Endothelial cell of umbilical vein (primary cell): Measurements from ENCODE around the gene INO80C. TPM values are rescaled to one million over a fixed set of nuclear protein-coding genes. Genes with fewer than 3 reads are reported as not detected.

Experiments used
- BruUV-seq: library from RNA; stranded (reverse); fragments of 400-500 nt; replicated peaks from 2 replicates; lab custom pipeline; 2021; lab: Mats Ljungman, UMichigan
- CTCF ChIA-PET: fragments of 300-600, 350-600 bp; sonication (Branson Sonifier 250); formaldehyde crosslinking; loops from one replicate; lab custom pipeline; 2021; ENCODE audit warnings: antibody characterized with exemption, inconsistent platforms; lab: Charles Lee
- POLR2A ChIA-PET: fragments of 300-600, 350-600 bp; sonication (Branson Sonifier 250); formaldehyde crosslinking; loops from one replicate; lab custom pipeline; 2021; ENCODE audit warnings: antibody characterized with exemption, inconsistent platforms; lab: Charles Lee
- DNase-seq: peaks from one replicate; pipeline ENCODE4 v3.0.0-alpha.2; 2011; ENCODE audit warnings: low read depth, low spot score
- FAIRE-seq: peaks from 2 replicates; lab custom pipeline; 2011; peaks lifted over from hg19 to GRCh38; lab: Jason Lieb, UNC
- H2AFZ ChIP-seq: 2 replicates; pipeline ENCODE4 v1.6.0; 2012; ENCODE audit warnings: low read depth, low read length, control low read depth, inconsistent platforms
- H3K27ac ChIP-seq: 2 replicates; pipeline ENCODE4 v1.5.1; 2011; ENCODE audit warnings: low read depth, mild to moderate bottlenecking, control low read depth, low read length, moderate library complexity; ENCODE audit not compliant: insufficient read depth
- H3K27me3 ChIP-seq, 2 experiments: 2 replicates each; pipeline versions ENCODE4 v1.6.0 to v1.6.1; 2011; ENCODE audit warnings: low read length in 2 of 2, mixed read lengths in 1 of 2; ENCODE audit not compliant: control insufficient read depth in 2 of 2, insufficient read depth in 2 of 2
- H3K36me3 ChIP-seq, 2 experiments: 2 replicates in 1 of 2; 3 replicates in 1 of 2; pipeline ENCODE4 v1.5.1; 2011; ENCODE audit warnings: low read length in 2 of 2, mild to moderate bottlenecking in 1 of 2, moderate library complexity in 1 of 2; ENCODE audit not compliant: control insufficient read depth in 2 of 2, insufficient read depth in 2 of 2; ENCODE audit errors: extremely low read depth in 1 of 2
- H3K4me1 ChIP-seq: 3 replicates; pipeline ENCODE4 v1.5.1; 2011; ENCODE audit warnings: mild to moderate bottlenecking, low read length; ENCODE audit not compliant: control insufficient read depth, insufficient read depth; ENCODE audit errors: extremely low read depth
- H3K4me2 ChIP-seq: 2 replicates; pipeline ENCODE4 v1.6.1; 2011; ENCODE audit warnings: low read length, control low read depth, mixed read lengths; ENCODE audit not compliant: insufficient read depth
- H3K4me3 ChIP-seq, 3 experiments: fragments of 200-600 bp in 1 of 3; sonication (generic), shearing (Covaris generic) in 1 of 3; replicated peaks in 1 of 3; 2 replicates each; pipeline ENCODE4 v1.5.1; 2011 to 2016; ENCODE audit warnings: control low read depth in 3 of 3, low read length in 3 of 3, mild to moderate bottlenecking in 2 of 3, inconsistent platforms in 1 of 3, low read depth in 1 of 3, moderate library complexity in 1 of 3; ENCODE audit not compliant: insufficient read depth in 1 of 3
- H3K79me2 ChIP-seq: 2 replicates; pipeline ENCODE4 v1.6.0; 2012; ENCODE audit warnings: low read length, inconsistent platforms; ENCODE audit not compliant: control insufficient read depth, insufficient read depth
- H3K9ac ChIP-seq: replicated peaks from 2 replicates; pipeline ENCODE3; 2011; ENCODE audit warnings: low read length, control low read depth; ENCODE audit not compliant: insufficient read depth; ENCODE audit errors: extremely low read depth
- H3K9me1 ChIP-seq: replicated peaks from 3 replicates; pipeline ENCODE4 v1.6.0; 2011; ENCODE audit warnings: mild to moderate bottlenecking, low read length; ENCODE audit not compliant: control insufficient read depth, insufficient read depth; ENCODE audit errors: extremely low read depth
- H3K9me3 ChIP-seq: replicated peaks from 2 replicates; pipeline ENCODE4 v1.5.1; 2012; ENCODE audit warnings: low read length, inconsistent platforms; ENCODE audit not compliant: control insufficient read depth, insufficient read depth
- H4K20me1 ChIP-seq: replicated peaks from 2 replicates; pipeline ENCODE3; 2011; ENCODE audit warnings: mild to moderate bottlenecking, low read length; ENCODE audit not compliant: control insufficient read depth, insufficient read depth; ENCODE audit errors: extremely low read depth
- EZH2 ChIP-seq: IDR thresholded peaks from 2 replicates; pipeline ENCODE4 v1.6.1; 2012; ENCODE audit warnings: borderline replicate concordance, low read depth, mild to moderate bottlenecking, moderate library complexity, low read length, inconsistent platforms; ENCODE audit not compliant: severe bottlenecking
- FOS ChIP-seq: IDR thresholded peaks from 2 replicates; pipeline ENCODE4 v1.6.1; 2011; ENCODE audit warnings: mild to moderate bottlenecking, low read length, moderate library complexity, borderline replicate concordance; ENCODE audit not compliant: insufficient read depth
- GATA2 ChIP-seq: IDR thresholded peaks from 2 replicates; pipeline ENCODE4 v1.7.0; 2011; ENCODE audit warnings: low read depth, mild to moderate bottlenecking, moderate library complexity, mixed read lengths, low read length; ENCODE audit not compliant: insufficient read length, insufficient read depth
- JUN ChIP-seq: IDR thresholded peaks from 2 replicates; pipeline ENCODE4 v1.6.1; 2011; ENCODE audit warnings: borderline replicate concordance, low read depth; ENCODE audit not compliant: insufficient read length, insufficient read depth
- MYC ChIP-seq: IDR thresholded peaks from one replicate; pipeline ENCODE4 v1.6.1; 2011; ENCODE audit warnings: mild to moderate bottlenecking, low read depth, low read length
- POLR2A ChIP-seq: IDR thresholded peaks from 2 replicates; pipeline ENCODE4 v1.6.1; 2012; ENCODE audit warnings: low read depth, mild to moderate bottlenecking, control low read depth, low read length
- POLR2AphosphoS5 ChIP-seq: IDR thresholded peaks from 2 replicates; pipeline ENCODE4 v1.6.1; 2012; ENCODE audit warnings: low read depth, mild to moderate bottlenecking, control low read depth, low read length, moderate library complexity; ENCODE audit not compliant: insufficient read depth
- dilution Hi-C: fragments of 300-500 bp; cut with MboI; formaldehyde crosslinking; loops from one replicate; pipeline ENCODE4 v1.15.0; 2019; ENCODE audit warnings: low sequenced_read_pairs; ENCODE audit not compliant: extremely low pct_ligation_motif_present
- intact Hi-C: fragments of 100-400 bp; cut with micrococcal nuclease; formaldehyde crosslinking; loops from one replicate; pipeline ENCODE4 v1.10.0; 2022
- polyA plus RNA-seq, 4 experiments: library from polyadenylated mRNA; depleted of rRNA in 3 of 4; stranded (reverse) in 3 of 4; unstranded in 1 of 4; fragments of >200 nt; gene quantifications; 2 replicates each; pipeline versions ENCODE4 v1.2.1 to v1.2.3, GENCODE V29; 2011 to 2012; ENCODE audit warnings: missing spikeins in 1 of 4
- total RNA-seq: library from RNA; stranded (reverse); gene quantifications from 2 replicates; pipeline ENCODE4 v1.2.3, GENCODE V29; 2021
- TF ChIP-seq, protein P1 (sequence below), 2 donors: IDR thresholded peaks; 1 replicate in 1 of 2; 2 replicates in 1 of 2; pipeline ENCODE4 v1.5.1; 2011; ENCODE audit warnings: low read length in 2 of 2, mild to moderate bottlenecking in 2 of 2, moderate library complexity in 2 of 2, control low read depth in 1 of 2, inconsistent platforms in 1 of 2, low read depth in 1 of 2; ENCODE audit not compliant: insufficient read depth in 1 of 2; ENCODE audit errors: extremely low read depth in 1 of 2
- TF ChIP-seq, protein P2 (sequence below): IDR thresholded peaks from 2 replicates; pipeline ENCODE4 v1.6.1; 2011; ENCODE audit not compliant: insufficient read depth, insufficient read length

INO80C gene
- total and polyA plus RNA-seq, 2 donors (not counting 3 experiments of a cell fraction or from before 2014, with no cell fraction given): 43.4 to 56.0 TPM

DNA sequence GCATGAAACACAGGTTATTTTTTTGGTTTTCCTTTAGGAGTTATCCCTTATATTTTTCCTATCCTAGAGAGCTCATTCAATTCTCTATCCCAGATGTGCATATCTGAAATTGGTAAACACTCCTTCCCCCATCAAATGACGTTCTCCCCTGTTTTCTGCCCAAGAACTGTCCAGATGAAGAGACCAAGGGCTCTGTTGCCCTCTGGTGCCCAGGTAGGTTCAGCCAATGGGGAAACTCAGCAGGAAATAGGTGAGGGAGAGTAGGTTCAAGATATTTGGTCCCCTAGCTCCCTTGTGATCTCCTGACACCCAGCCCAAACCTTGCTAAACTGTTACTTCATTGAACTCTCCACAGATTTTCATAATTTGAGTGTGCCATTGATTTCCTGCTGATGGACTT, 14.1 kb upstream of the INO80C start:
- CTCF ChIA-PET: interaction anchor here (0.9 to 1.2 kb wide), 2 partner anchors 10 to 11 kb away, joined by 4 to 5 read pairs; no protein-coding TSS in a partner anchor
- POLR2A ChIA-PET: no interaction called here
- intact Hi-C loops (no loop called here), dilution Hi-C loops (no loop called here)
- no peak overlapping the region for H2AFZ ChIP-seq
- no peaks in the 10 kb centered on the region for H3K4me1 ChIP-seq
- H3K4me2 ChIP-seq: no peak overlapping the region
- no peaks in the 10 kb centered on the region for H4K20me1 ChIP-seq
- no TSS peak for BruUV-seq
- no peak overlapping the region for H3K27ac ChIP-seq
- H3K9me1 ChIP-seq: no peaks in the 10 kb centered on the region
- H3K4me3 ChIP-seq: no peak overlapping the region
- DNase-seq (no peak), FAIRE-seq (no peak)
- H3K36me3 ChIP-seq: no peaks in the 10 kb centered on the region
- H3K79me2 ChIP-seq: no peaks in the 10 kb centered on the region
- H3K27me3 ChIP-seq: no peaks in the 10 kb centered on the region
- H3K9ac ChIP-seq: no peak overlapping the region
- TF ChIP-seq EZH2 (no peak), GATA2 (no peak), POLR2AphosphoS5 (no peak), FOS (no peak), JUN (no peak), POLR2A (no peak), MYC (no peak)
- TF ChIP-seq, protein P1, sequence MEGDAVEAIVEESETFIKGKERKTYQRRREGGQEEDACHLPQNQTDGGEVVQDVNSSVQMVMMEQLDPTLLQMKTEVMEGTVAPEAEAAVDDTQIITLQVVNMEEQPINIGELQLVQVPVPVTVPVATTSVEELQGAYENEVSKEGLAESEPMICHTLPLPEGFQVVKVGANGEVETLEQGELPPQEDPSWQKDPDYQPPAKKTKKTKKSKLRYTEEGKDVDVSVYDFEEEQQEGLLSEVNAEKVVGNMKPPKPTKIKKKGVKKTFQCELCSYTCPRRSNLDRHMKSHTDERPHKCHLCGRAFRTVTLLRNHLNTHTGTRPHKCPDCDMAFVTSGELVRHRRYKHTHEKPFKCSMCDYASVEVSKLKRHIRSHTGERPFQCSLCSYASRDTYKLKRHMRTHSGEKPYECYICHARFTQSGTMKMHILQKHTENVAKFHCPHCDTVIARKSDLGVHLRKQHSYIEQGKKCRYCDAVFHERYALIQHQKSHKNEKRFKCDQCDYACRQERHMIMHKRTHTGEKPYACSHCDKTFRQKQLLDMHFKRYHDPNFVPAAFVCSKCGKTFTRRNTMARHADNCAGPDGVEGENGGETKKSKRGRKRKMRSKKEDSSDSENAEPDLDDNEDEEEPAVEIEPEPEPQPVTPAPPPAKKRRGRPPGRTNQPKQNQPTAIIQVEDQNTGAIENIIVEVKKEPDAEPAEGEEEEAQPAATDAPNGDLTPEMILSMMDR (IDR thresholded peaks at IDR 0.05; ENCODE audit: extremely low read depth in 1 of 2, insufficient read depth in 1 of 2, low read depth in 1 of 2, low read length in 2 of 2): no peak
- TF ChIP-seq, protein P2, sequence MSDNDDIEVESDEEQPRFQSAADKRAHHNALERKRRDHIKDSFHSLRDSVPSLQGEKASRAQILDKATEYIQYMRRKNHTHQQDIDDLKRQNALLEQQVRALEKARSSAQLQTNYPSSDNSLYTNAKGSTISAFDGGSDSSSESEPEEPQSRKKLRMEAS: no peak
- no peaks in the 10 kb centered on the region for H3K9me3 ChIP-seq
